ENCODE results near the gene ZNF487. TPM values are rescaled to one million over a fixed set of nuclear protein-coding genes. Genes with fewer than 3 reads are reported as not detected.

The ZNF487 gene
- total and polyA plus RNA-seq, 2 of the 13 experiments (the other 11 are each of a cell fraction or from before 2014, with no cell fraction given) = 7.4 to 8.8 TPM

DNA sequence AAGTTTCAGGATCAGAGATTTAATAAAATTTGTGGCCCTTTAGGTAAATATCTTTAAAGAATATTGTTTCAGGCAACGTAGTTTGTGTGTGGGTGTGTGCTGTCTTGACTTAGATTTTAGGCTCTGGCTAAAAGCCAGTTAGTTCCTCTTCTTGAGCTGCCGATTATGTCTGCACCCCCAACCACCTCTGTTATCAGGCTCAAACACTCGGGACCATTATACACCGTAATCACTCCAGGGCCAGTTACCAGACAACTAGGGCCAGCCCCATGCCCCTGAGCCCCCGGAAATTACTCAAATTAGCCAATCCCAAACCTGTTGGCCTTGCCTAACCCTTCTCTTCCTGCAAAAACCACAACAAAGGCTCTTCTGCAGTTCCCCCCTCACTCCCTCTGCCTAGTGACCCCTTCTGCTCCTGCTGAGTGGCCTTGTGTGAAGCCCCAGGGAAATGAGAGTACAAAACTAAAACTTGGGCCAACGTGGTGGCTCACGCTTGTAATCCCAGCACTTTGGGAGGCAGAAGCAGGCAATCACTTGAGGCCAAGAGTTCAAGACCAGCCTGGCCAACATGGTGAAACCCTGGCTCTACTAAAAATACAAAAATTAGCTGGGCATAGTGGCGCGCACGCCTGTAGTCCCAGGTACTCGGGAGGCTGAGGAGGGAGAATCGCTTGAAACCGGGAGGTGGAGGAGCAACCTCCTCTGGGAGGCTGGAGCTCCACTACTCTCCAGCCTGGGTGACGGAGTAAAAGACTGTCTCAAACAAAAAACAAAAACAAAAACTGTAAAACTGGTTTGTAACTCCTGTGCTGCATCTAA is 18.8 kb upstream of the ZNF487 start (continued):
- TF ChIP-seq, protein P1, sequence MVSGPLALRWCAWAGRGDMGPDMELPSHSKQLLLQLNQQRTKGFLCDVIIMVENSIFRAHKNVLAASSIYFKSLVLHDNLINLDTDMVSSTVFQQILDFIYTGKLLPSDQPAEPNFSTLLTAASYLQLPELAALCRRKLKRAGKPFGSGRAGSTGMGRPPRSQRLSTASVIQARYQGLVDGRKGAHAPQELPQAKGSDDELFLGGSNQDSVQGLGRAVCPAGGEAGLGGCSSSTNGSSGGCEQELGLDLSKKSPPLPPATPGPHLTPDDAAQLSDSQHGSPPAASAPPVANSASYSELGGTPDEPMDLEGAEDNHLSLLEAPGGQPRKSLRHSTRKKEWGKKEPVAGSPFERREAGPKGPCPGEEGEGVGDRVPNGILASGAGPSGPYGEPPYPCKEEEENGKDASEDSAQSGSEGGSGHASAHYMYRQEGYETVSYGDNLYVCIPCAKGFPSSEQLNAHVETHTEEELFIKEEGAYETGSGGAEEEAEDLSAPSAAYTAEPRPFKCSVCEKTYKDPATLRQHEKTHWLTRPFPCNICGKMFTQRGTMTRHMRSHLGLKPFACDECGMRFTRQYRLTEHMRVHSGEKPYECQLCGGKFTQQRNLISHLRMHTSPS (CRISPR knock-in tag; IDR thresholded peaks at IDR 0.05; ENCODE audit: low read depth) = no peak
- TF ChIP-seq ELF3 (CRISPR knock-in tag; IDR thresholded peaks at IDR 0.05) = peak; percentile 82
- TF ChIP-seq MXD4 (CRISPR knock-in tag; IDR thresholded peaks at IDR 0.05) = no peak
- no peak for TF ChIP-seq ZNF354B (CRISPR knock-in tag; IDR thresholded peaks at IDR 0.05)
- no peak for TF ChIP-seq FIP1L1 (IDR thresholded peaks at IDR 0.05; ENCODE audit: borderline replicate concordance, insufficient read depth, low read depth, low read length)
- TF ChIP-seq MATR3 (CRISPR knock-in tag; IDR thresholded peaks at IDR 0.05) = no peak
- peak; percentile 11; the same call in 1 of the 2 replicates for TF ChIP-seq HNF4G (IDR thresholded peaks at IDR 0.05; ENCODE audit: borderline replicate concordance, low read depth, low read length)
- TF ChIP-seq HNF4G (CRISPR knock-in tag; IDR thresholded peaks at IDR 0.05; ENCODE audit: borderline replicate concordance, low read depth) = no peak
- no peak for TF ChIP-seq ZKSCAN5 (CRISPR knock-in tag; IDR thresholded peaks at IDR 0.05)
- TF ChIP-seq, protein P2, sequence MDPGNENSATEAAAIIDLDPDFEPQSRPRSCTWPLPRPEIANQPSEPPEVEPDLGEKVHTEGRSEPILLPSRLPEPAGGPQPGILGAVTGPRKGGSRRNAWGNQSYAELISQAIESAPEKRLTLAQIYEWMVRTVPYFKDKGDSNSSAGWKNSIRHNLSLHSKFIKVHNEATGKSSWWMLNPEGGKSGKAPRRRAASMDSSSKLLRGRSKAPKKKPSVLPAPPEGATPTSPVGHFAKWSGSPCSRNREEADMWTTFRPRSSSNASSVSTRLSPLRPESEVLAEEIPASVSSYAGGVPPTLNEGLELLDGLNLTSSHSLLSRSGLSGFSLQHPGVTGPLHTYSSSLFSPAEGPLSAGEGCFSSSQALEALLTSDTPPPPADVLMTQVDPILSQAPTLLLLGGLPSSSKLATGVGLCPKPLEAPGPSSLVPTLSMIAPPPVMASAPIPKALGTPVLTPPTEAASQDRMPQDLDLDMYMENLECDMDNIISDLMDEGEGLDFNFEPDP (CRISPR knock-in tag; conservative IDR thresholded peaks at IDR 0.05) = no peak
- TF ChIP-seq, protein P3, sequence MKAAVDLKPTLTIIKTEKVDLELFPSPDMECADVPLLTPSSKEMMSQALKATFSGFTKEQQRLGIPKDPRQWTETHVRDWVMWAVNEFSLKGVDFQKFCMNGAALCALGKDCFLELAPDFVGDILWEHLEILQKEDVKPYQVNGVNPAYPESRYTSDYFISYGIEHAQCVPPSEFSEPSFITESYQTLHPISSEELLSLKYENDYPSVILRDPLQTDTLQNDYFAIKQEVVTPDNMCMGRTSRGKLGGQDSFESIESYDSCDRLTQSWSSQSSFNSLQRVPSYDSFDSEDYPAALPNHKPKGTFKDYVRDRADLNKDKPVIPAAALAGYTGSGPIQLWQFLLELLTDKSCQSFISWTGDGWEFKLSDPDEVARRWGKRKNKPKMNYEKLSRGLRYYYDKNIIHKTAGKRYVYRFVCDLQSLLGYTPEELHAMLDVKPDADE (CRISPR knock-in tag; IDR thresholded peaks at IDR 0.05) = no peak
- TF ChIP-seq JARID2 (CRISPR knock-in tag; IDR thresholded peaks at IDR 0.05; ENCODE audit: insufficient replicate concordance) = no peak
- TF ChIP-seq, protein P4, sequence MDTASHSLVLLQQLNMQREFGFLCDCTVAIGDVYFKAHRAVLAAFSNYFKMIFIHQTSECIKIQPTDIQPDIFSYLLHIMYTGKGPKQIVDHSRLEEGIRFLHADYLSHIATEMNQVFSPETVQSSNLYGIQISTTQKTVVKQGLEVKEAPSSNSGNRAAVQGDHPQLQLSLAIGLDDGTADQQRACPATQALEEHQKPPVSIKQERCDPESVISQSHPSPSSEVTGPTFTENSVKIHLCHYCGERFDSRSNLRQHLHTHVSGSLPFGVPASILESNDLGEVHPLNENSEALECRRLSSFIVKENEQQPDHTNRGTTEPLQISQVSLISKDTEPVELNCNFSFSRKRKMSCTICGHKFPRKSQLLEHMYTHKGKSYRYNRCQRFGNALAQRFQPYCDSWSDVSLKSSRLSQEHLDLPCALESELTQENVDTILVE (CRISPR knock-in tag; IDR thresholded peaks at IDR 0.05) = 0 out of 2 replicates have a peak, but pooled peaks have one; percentile 30
- no peak; the same call in 1 of the 2 replicates for TF ChIP-seq ETV6 (CRISPR knock-in tag; conservative IDR thresholded peaks at IDR 0.05)
- no peak for TF ChIP-seq SMAD9 (CRISPR knock-in tag; IDR thresholded peaks at IDR 0.05)
- no peak for TF ChIP-seq ZBTB20 (CRISPR knock-in tag; IDR thresholded peaks at IDR 0.05; ENCODE audit: borderline replicate concordance, low read depth)
- TF ChIP-seq, protein P5, sequence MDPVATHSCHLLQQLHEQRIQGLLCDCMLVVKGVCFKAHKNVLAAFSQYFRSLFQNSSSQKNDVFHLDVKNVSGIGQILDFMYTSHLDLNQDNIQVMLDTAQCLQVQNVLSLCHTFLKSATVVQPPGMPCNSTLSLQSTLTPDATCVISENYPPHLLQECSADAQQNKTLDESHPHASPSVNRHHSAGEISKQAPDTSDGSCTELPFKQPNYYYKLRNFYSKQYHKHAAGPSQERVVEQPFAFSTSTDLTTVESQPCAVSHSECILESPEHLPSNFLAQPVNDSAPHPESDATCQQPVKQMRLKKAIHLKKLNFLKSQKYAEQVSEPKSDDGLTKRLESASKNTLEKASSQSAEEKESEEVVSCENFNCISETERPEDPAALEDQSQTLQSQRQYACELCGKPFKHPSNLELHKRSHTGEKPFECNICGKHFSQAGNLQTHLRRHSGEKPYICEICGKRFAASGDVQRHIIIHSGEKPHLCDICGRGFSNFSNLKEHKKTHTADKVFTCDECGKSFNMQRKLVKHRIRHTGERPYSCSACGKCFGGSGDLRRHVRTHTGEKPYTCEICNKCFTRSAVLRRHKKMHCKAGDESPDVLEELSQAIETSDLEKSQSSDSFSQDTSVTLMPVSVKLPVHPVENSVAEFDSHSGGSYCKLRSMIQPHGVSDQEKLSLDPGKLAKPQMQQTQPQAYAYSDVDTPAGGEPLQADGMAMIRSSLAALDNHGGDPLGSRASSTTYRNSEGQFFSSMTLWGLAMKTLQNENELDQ (CRISPR knock-in tag; IDR thresholded peaks at IDR 0.05; ENCODE audit: borderline replicate concordance) = no peak
- TF ChIP-seq HOXD1 (CRISPR knock-in tag; IDR thresholded peaks at IDR 0.05) = no peak
- TF ChIP-seq, protein P6, sequence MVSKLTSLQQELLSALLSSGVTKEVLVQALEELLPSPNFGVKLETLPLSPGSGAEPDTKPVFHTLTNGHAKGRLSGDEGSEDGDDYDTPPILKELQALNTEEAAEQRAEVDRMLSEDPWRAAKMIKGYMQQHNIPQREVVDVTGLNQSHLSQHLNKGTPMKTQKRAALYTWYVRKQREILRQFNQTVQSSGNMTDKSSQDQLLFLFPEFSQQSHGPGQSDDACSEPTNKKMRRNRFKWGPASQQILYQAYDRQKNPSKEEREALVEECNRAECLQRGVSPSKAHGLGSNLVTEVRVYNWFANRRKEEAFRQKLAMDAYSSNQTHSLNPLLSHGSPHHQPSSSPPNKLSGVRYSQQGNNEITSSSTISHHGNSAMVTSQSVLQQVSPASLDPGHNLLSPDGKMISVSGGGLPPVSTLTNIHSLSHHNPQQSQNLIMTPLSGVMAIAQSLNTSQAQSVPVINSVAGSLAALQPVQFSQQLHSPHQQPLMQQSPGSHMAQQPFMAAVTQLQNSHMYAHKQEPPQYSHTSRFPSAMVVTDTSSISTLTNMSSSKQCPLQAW (CRISPR knock-in tag; IDR thresholded peaks at IDR 0.05) = peak; percentile 86

Data from HepG2 (cell line).